ENCODE data around the gene STRC. TPM values are rescaled to one million over a fixed set of nuclear protein-coding genes. Genes with fewer than 3 reads are reported as not detected.
"Not testable (repeated sequence)": the region's sequence is repeated elsewhere in the genome, so short reads cannot be mapped to it uniquely, and the experiment has no call there.

The STRC gene
- polyA plus RNA-seq, 3 donors: 0.19 to 0.21 TPM; not detected in 1

- WGBS, 3 donors: no CpG with 5 or more reads among the region's 54 CpGs
- not testable (repeated sequence) for H3K27ac ChIP-seq (ENCODE audit: low read depth, low read length)
Measured at GRCh38 chr15:43589778-43590466, 28.7 kb downstream of the STRC start, which contains the start of gene PPIP5K1. TSS of gene PPIP5K1 (minus strand) at chr15:43590208. CDS start at chr15:43584504, 5,704 bp downstream.

DNA sequence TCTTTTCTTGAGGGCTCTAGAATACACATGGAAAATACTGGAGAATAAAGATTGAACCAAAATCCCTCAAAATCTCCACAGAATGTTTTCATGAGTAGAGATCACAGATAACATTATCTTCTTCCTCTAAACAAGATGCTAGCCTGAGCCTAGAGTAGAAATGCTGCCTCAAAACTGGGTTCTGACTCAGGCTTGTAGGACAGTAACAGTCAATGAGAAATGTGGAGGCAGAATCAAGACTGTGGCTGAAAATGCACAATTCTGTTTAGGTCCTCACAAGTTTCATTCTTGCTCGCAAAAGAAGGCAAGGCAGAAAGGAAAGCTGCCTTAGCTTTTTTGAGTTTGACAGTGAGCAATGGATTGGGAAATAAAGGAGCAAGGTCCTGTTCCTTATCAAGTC is 44.0 kb downstream of the STRC start:
- not testable (repeated sequence) for H3K27ac ChIP-seq (ENCODE audit: low read depth, low read length)
- no CpG with 5 or more reads among the region's 1 CpG for WGBS, 3 donors

- WGBS, 3 donors: no CpG with 5 or more reads among the region's 2 CpGs
- H3K27ac ChIP-seq (ENCODE audit: low read depth, low read length): not testable (repeated sequence)
Measured at GRCh38 chr15:43566615-43567014, 52.0 kb downstream of the STRC start.

DNA sequence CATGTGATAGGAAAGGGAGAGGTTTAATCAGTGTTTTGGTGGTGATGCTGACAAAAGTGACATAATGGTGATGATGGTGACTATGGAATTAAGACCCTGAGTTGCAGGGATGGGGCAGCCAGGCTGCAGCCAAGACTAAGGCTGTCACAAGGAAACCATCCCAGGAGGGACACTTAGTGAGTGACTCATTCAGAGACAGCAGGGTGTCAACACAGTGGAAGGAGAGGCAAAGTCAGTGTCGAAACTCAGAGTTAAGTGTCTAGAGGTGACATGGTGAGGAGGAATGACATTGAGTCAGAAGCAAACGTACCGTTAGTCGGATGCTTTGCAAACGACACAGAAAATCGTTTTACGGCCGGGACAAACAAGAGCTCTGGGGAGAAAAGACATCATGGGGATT is 54.8 kb downstream of the STRC start:
- H3K27ac ChIP-seq (ENCODE audit: low read depth, low read length): not testable (repeated sequence)
- no CpG with 5 or more reads among the region's 8 CpGs for WGBS, 3 donors

GRCh38 chr15:43562753-43563152 is 55.8 kb downstream of the STRC start:
- H3K27ac ChIP-seq (ENCODE audit: low read depth, low read length): not testable (repeated sequence)
- 71 to 100% (median 94%) methylated on average over 2 of the region's 3 CpGs for WGBS, 3 donors

DNA sequence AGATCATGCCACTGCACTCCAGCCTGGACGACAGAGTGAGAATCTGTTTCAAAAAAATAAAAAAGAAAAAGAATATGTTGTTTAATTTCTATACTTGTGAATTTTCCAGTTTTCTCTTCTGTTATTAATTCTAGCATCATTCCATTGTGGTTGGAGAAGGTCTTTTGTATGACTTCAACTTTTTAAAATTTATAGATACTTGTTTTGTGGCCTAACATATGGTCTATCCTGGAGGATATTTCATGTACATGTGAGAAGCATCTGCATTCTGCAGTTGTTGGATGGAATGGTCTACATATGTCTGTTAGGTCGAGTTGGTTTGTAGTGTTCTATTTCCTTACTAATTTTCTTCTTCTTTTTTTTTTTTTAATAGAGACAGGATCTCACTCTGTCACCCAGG is 65.6 kb downstream of the STRC start:
- H3K27ac ChIP-seq (ENCODE audit: low read depth, low read length): no peak overlapping the region
- 72 to 81% (median 79%) methylated on average over 2 of the region's 2 CpGs for WGBS, 3 donors

DNA sequence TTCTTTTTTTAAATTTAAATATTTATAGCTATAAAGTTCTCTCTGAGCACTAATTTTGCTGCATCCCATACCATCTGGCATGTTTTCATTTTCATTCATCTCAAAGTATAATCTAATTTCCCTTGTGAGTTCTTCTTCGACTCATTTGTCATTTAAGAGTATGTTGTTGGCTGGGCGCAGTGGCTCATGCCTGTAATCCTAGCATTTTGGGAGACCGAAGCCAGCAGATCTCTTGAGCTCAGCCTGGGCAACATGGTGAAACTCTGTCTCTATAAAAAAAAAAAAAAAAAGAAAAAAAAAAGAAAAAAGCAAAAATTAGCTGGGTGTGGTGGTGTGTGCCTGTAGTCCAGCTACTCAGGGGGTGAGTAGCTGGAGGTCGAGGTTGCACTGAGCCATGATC is 66.3 kb downstream of the STRC start:
- WGBS, 3 donors: 86 to 94% (median 88%) methylated on average over 4 of the region's 4 CpGs

GRCh38 chr15:43550527-43551363 is 67.9 kb downstream of the STRC start:
- H3K27ac ChIP-seq (ENCODE audit: low read depth, low read length): no peak overlapping the region
- 66 to 74% (median 70%) methylated on average over 10 of the region's 10 CpGs for WGBS, 3 donors

More for the DNA sequence above, 66.3 kb downstream of the STRC start:
- H3K27ac ChIP-seq (ENCODE audit: low read depth, low read length): no peak overlapping the region

Other genes starting within 250 kb of the STRC start
- gene ZSCAN29, start 247.8 kb downstream of the STRC start, polyA plus RNA-seq: 1 to 10 TPM; 6.1 to 8.7 (median 6.3) TPM
- gene TUBGCP4, start 247.7 kb downstream of the STRC start, polyA plus RNA-seq: 1 to 10 TPM; 3.6 to 5.2 (median 5.2) TPM
- 1 to 10 TPM; 5.2 to 8.6 (median 5.5) TPM for gene TP53BP1, start 125.6 kb downstream of the STRC start, polyA plus RNA-seq
- gene MAP1A, start 101.2 kb downstream of the STRC start, polyA plus RNA-seq: 1 to 10 TPM in 1 of 3 donors, under 1 TPM in 2; 0.45 to 5.4 (median 1.00) TPM
- 1 to 10 TPM; 6.1 to 9.0 (median 8.3) TPM for gene PPIP5K1, start 28.6 kb downstream of the STRC start, polyA plus RNA-seq
- gene CKMT1B, start 24.8 kb downstream of the STRC start, polyA plus RNA-seq: 10 to 100 TPM in 1 of 3 donors, 1 to 10 TPM in 2; 2.4 to 10.0 (median 5.2) TPM
- 1 to 10 TPM; 1.0 to 2.1 (median 1.6) TPM for gene CATSPER2, start 30.0 kb upstream of the STRC start, polyA plus RNA-seq
- gene CKMT1A, start 75.1 kb upstream of the STRC start, polyA plus RNA-seq: 1 to 10 TPM; 1.6 to 5.8 (median 3.6) TPM
- gene PDIA3, start 127.6 kb upstream of the STRC start, polyA plus RNA-seq: 100 to 1,000 TPM; 103 to 141 (median 117) TPM
- gene ELL3, start 158.2 kb upstream of the STRC start, polyA plus RNA-seq: 1 to 10 TPM in 2 of 3 donors, under 1 TPM in 1; 0.90 to 4.5 (median 1.2) TPM
- 1,000 to 10,000 TPM; 1,192 to 2,361 (median 1,574) TPM for gene SERF2, start 173.5 kb upstream of the STRC start, polyA plus RNA-seq
- gene SERINC4, start 181.4 kb upstream of the STRC start, polyA plus RNA-seq: under 1 TPM; 0.44 to 0.79 (median 0.46) TPM
- 10 to 100 TPM in 2 of 3 donors, 1 to 10 TPM in 1; 9.9 to 30.6 (median 12.3) TPM for gene HYPK, start 181.8 kb upstream of the STRC start, polyA plus RNA-seq
- 10 to 100 TPM; 11.2 to 18.1 (median 14.9) TPM for gene MFAP1, start 205.9 kb upstream of the STRC start, polyA plus RNA-seq
- 1 to 10 TPM; 1.6 to 2.7 (median 1.6) TPM for gene WDR76, start 208.2 kb upstream of the STRC start, polyA plus RNA-seq

Measured in adipose tissue (tissue), 3 donors.